SJSA1 (cell line): ENCODE measurements around the gene LBP. TPM values are rescaled to one million over a fixed set of nuclear protein-coding genes. Genes with fewer than 3 reads are reported as not detected.
"Not testable (repeated sequence)": the region's sequence is repeated elsewhere in the genome, so short reads cannot be mapped to it uniquely, and the experiment has no call there.

Experiments used
- DNase-seq, 2 experiments: peaks; one replicate each; pipeline ENCODE4 v3.0.0-alpha.2; 2015 to 2020; ENCODE audit warnings: low spot score in 2 of 2, low read depth in 1 of 2
- H3K27ac ChIP-seq: fragments of 250-450 bp; sonication (Bioruptor Pico); 2 replicates; pipeline ENCODE4 v1.5.1; 2020; ENCODE audit warnings: mild to moderate bottlenecking, moderate library complexity
- H3K27me3 ChIP-seq: fragments of 250-450 bp; sonication (Bioruptor Pico); replicated peaks from 2 replicates; pipeline ENCODE4 v1.5.1; 2020; ENCODE audit warnings: mild to moderate bottlenecking, moderate library complexity
- H3K36me3 ChIP-seq: fragments of 250-450 bp; sonication (Bioruptor Pico); 2 replicates; pipeline ENCODE4 v1.5.1; 2020; ENCODE audit warnings: mild to moderate bottlenecking
- H3K4me1 ChIP-seq: fragments of 250-450 bp; sonication (Bioruptor Pico); replicated peaks from 2 replicates; pipeline ENCODE4 v1.6.1; 2021; ENCODE audit warnings: mild to moderate bottlenecking
- H3K4me3 ChIP-seq: fragments of 250-450 bp; sonication (Bioruptor Pico); 2 replicates; pipeline ENCODE4 v1.5.1; 2020; ENCODE audit warnings: mild to moderate bottlenecking
- H3K9me3 ChIP-seq: fragments of 250-450 bp; sonication (Bioruptor Pico); replicated peaks from 2 replicates; pipeline ENCODE4 v1.5.1; 2020; ENCODE audit warnings: mild to moderate bottlenecking
- total RNA-seq: library from RNA; depleted of rRNA; stranded (reverse); fragments of >200 nt; shearing (Covaris generic); gene quantifications from 2 replicates; pipeline ENCODE4 v1.2.3, GENCODE V29; 2014

LBP gene
- total RNA-seq, 1 experiment from 2014 or later, result not detected

GRCh38 chr20:38330638-38331037 lies 15.6 kb upstream of the LBP start:
- Histone ChIP-seq H3K4me3 (no peak overlapping the region), H3K9me3 (no peaks in the 10 kb centered on the region), H3K36me3 (no peaks in the 10 kb centered on the region), H3K4me1 (no peaks in the 10 kb centered on the region), H3K27ac (no peak overlapping the region), H3K27me3 (no peaks in the 10 kb centered on the region; the same call in 1 of the 2 replicates)
- DNase-seq, result no peak

GRCh38 chr20:38331245-38331644 lies 15.0 kb upstream of the LBP start:
- no peaks in the 10 kb centered on the region for H3K36me3 ChIP-seq
- no peaks in the 10 kb centered on the region; the same call in 1 of the 2 replicates for H3K27me3 ChIP-seq
- H3K4me1 ChIP-seq, result no peaks in the 10 kb centered on the region
- no peak overlapping the region for H3K27ac ChIP-seq
- DNase-seq, result no peak
- H3K4me3 ChIP-seq, result no peak overlapping the region
- H3K9me3 ChIP-seq, result no peaks in the 10 kb centered on the region

- Histone ChIP-seq H3K4me3 (no peak overlapping the region), H3K36me3 (no peaks in the 10 kb centered on the region), H3K4me1 (no peaks in the 10 kb centered on the region), H3K27me3 (no peaks in the 10 kb centered on the region; the same call in 1 of the 2 replicates), H3K27ac (no peak overlapping the region), H3K9me3 (no peaks in the 10 kb centered on the region)
- DNase-seq, result no peak
Measured at GRCh38 chr20:38331814-38332213, 14.5 kb upstream of the LBP start.

- H3K27me3 ChIP-seq, result no peaks in the 10 kb centered on the region; the same call in 1 of the 2 replicates
- H3K4me1 ChIP-seq, result no peaks in the 10 kb centered on the region
- no peak overlapping the region for H3K27ac ChIP-seq
- H3K36me3 ChIP-seq, result no peaks in the 10 kb centered on the region
- peaks cover 7% of the 10 kb centered on the region for H3K9me3 ChIP-seq
- no peak overlapping the region for H3K4me3 ChIP-seq
- no peak for DNase-seq
Measured at GRCh38 chr20:38334016-38334415, 12.3 kb upstream of the LBP start.

GRCh38 chr20:38336726-38337125 lies 9.6 kb upstream of the LBP start:
- Histone ChIP-seq H3K4me3 (no peak overlapping the region), H3K36me3 (no peaks in the 10 kb centered on the region), H3K27me3 (no peaks in the 10 kb centered on the region; the same call in 1 of the 2 replicates), H3K9me3 (peaks cover 8% of the 10 kb centered on the region), H3K4me1 (no peaks in the 10 kb centered on the region), H3K27ac (no peak overlapping the region)
- no peak for DNase-seq

- Histone ChIP-seq H3K27me3 (no peaks in the 10 kb centered on the region; the same call in 1 of the 2 replicates), H3K4me3 (no peak overlapping the region), H3K9me3 (peaks cover 8% of the 10 kb centered on the region), H3K36me3 (no peaks in the 10 kb centered on the region), H3K27ac (no peak overlapping the region), H3K4me1 (no peaks in the 10 kb centered on the region)
- no peak for DNase-seq
Measured at GRCh38 chr20:38337561-38338140, 8.6 kb upstream of the LBP start.

- Histone ChIP-seq H3K4me3 (no peak overlapping the region), H3K27ac (no peak overlapping the region), H3K9me3 (peaks cover 8% of the 10 kb centered on the region), H3K36me3 (no peaks in the 10 kb centered on the region), H3K4me1 (no peaks in the 10 kb centered on the region), H3K27me3 (no peaks in the 10 kb centered on the region; the same call in 1 of the 2 replicates)
- no peak for DNase-seq
Measured at GRCh38 chr20:38338849-38339520, 7.3 kb upstream of the LBP start.

- not testable (repeated sequence) for H3K36me3 ChIP-seq, H3K9me3 ChIP-seq, H3K27ac ChIP-seq, H3K4me3 ChIP-seq, H3K4me1 ChIP-seq, DNase-seq, H3K27me3 ChIP-seq
Measured at GRCh38 chr20:38339521-38339896, 6.8 kb upstream of the LBP start.

- no peak for DNase-seq
- H3K27ac ChIP-seq, result no peak overlapping the region
- H3K27me3 ChIP-seq, result no peaks in the 10 kb centered on the region; the same call in 1 of the 2 replicates
- H3K9me3 ChIP-seq, result peaks cover 8% of the 10 kb centered on the region
- no peaks in the 10 kb centered on the region for H3K36me3 ChIP-seq
- H3K4me3 ChIP-seq, result no peak overlapping the region
- no peaks in the 10 kb centered on the region for H3K4me1 ChIP-seq
Measured at GRCh38 chr20:38339997-38340396, 6.3 kb upstream of the LBP start.

- no peak overlapping the region for H3K4me3 ChIP-seq
- no peaks in the 10 kb centered on the region for H3K36me3 ChIP-seq
- H3K27me3 ChIP-seq, result no peaks in the 10 kb centered on the region; the same call in 1 of the 2 replicates
- H3K4me1 ChIP-seq, result no peaks in the 10 kb centered on the region
- no peak overlapping the region for H3K27ac ChIP-seq
- H3K9me3 ChIP-seq, result peaks cover 8% of the 10 kb centered on the region
- DNase-seq, result no peak
Measured at GRCh38 chr20:38340693-38341092, 5.6 kb upstream of the LBP start.

GRCh38 chr20:38342216-38342615 lies 4.1 kb upstream of the LBP start:
- Histone ChIP-seq H3K9me3 (peaks cover 8% of the 10 kb centered on the region), H3K36me3 (no peaks in the 10 kb centered on the region), H3K4me3 (no peak overlapping the region), H3K27me3 (no peaks in the 10 kb centered on the region; the same call in 1 of the 2 replicates), H3K4me1 (no peaks in the 10 kb centered on the region), H3K27ac (no peak overlapping the region)
- DNase-seq, result no peak

GRCh38 chr20:38342713-38343310 lies 3.5 kb upstream of the LBP start:
- Histone ChIP-seq H3K27me3 (no peaks in the 10 kb centered on the region; the same call in 1 of the 2 replicates), H3K36me3 (no peaks in the 10 kb centered on the region), H3K4me3 (no peak overlapping the region), H3K27ac (no peak overlapping the region), H3K9me3 (peaks cover 6% of the 10 kb centered on the region), H3K4me1 (no peaks in the 10 kb centered on the region)
- no peak for DNase-seq

- Histone ChIP-seq H3K27me3 (no peaks in the 10 kb centered on the region; the same call in 1 of the 2 replicates), H3K27ac (no peak overlapping the region), H3K4me3 (no peak overlapping the region), H3K4me1 (no peaks in the 10 kb centered on the region), H3K9me3 (peaks cover 3% of the 10 kb centered on the region), H3K36me3 (no peaks in the 10 kb centered on the region)
- no peak for DNase-seq
Measured at GRCh38 chr20:38343311-38344106, 2.8 kb upstream of the LBP start.
